H9 (cell line): Measurements from ENCODE around the gene POU2AF1. TPM values are rescaled to one million over a fixed set of nuclear protein-coding genes. Genes with fewer than 3 reads are reported as not detected.

Source experiments
- DNase-seq: peaks from one replicate; pipeline ENCODE4 v3.0.0-alpha.2; 2017
- H2AFZ ChIP-seq: one replicate; pipeline ENCODE4 v1.6.1; 2013; ENCODE audit warnings: mild to moderate bottlenecking, low read length, control low read depth, moderate library complexity
- H2AK5ac ChIP-seq: 2 replicates; pipeline ENCODE4 v1.6.1; 2013; ENCODE audit warnings: low read length, control low read depth, mixed read lengths; ENCODE audit not compliant: insufficient read length
- H2BK120ac ChIP-seq: one replicate; pipeline ENCODE4 v1.6.1; 2013; ENCODE audit warnings: low read depth, mild to moderate bottlenecking, low read length, control low read depth, inconsistent platforms; ENCODE audit not compliant: poor library complexity, severe bottlenecking
- H2BK12ac ChIP-seq: 2 replicates; pipeline ENCODE4 v1.6.1; 2013; ENCODE audit warnings: low read length, control low read depth, mixed read lengths, low read depth; ENCODE audit not compliant: insufficient read length
- H2BK15ac ChIP-seq: 2 replicates; pipeline ENCODE4 v1.6.1; 2013; ENCODE audit warnings: low read depth, low read length, control low read depth
- H2BK20ac ChIP-seq: one replicate; pipeline ENCODE4 v1.6.1; 2013; ENCODE audit warnings: low read depth, mild to moderate bottlenecking, low read length, control low read depth, inconsistent platforms; ENCODE audit not compliant: poor library complexity, severe bottlenecking
- H2BK5ac ChIP-seq: 2 replicates; pipeline ENCODE4 v1.6.1; 2013; ENCODE audit warnings: low read length, control low read depth, mixed read lengths; ENCODE audit not compliant: insufficient read length
- H3K14ac ChIP-seq: 2 replicates; pipeline ENCODE4 v1.6.1; 2013; ENCODE audit warnings: low read length, control low read depth; ENCODE audit not compliant: insufficient read depth
- H3K18ac ChIP-seq: 2 replicates; pipeline ENCODE4 v1.6.1; 2013; ENCODE audit warnings: low read depth, mild to moderate bottlenecking, mixed read lengths, low read length, control low read depth; ENCODE audit not compliant: insufficient read length
- H3K23ac ChIP-seq: 2 replicates; pipeline ENCODE4 v1.6.1; 2013; ENCODE audit warnings: low read length, control low read depth, mixed read lengths, low read depth; ENCODE audit not compliant: insufficient read length
- H3K23me2 ChIP-seq: 2 replicates; pipeline ENCODE4 v1.6.1; 2013; ENCODE audit warnings: low read depth, mild to moderate bottlenecking, mixed read lengths, low read length, control low read depth; ENCODE audit not compliant: insufficient read length, poor library complexity, severe bottlenecking
- H3K27ac ChIP-seq: 2 replicates; pipeline ENCODE4 v1.5.1; 2013; ENCODE audit warnings: low read length, control low read depth, mixed read lengths, low read depth; ENCODE audit not compliant: insufficient read length
- H3K27me3 ChIP-seq: 2 replicates; pipeline ENCODE4 v1.6.1; 2013; ENCODE audit warnings: low read length, control low read depth, inconsistent platforms; ENCODE audit not compliant: insufficient read depth
- H3K4ac ChIP-seq: 2 replicates; pipeline ENCODE4 v1.6.1; 2013; ENCODE audit warnings: low read depth, mild to moderate bottlenecking, control low read depth, inconsistent platforms, low read length, moderate library complexity
- H3K4me1 ChIP-seq: 2 replicates; pipeline ENCODE4 v1.6.1; 2013; ENCODE audit warnings: low read length, control low read depth, inconsistent platforms; ENCODE audit not compliant: insufficient read depth
- H3K4me2 ChIP-seq: 2 replicates; pipeline ENCODE4 v1.6.1; 2013; ENCODE audit warnings: low read length, control low read depth, mixed read lengths; ENCODE audit not compliant: insufficient read length, insufficient read depth
- H3K56ac ChIP-seq: 2 replicates; pipeline ENCODE4 v1.6.1; 2013; ENCODE audit warnings: low read depth, mild to moderate bottlenecking, mixed read lengths, low read length, control low read depth; ENCODE audit not compliant: insufficient read length
- H3K79me1 ChIP-seq: 2 replicates; pipeline ENCODE4 v1.6.1; 2013; ENCODE audit warnings: low read depth, mild to moderate bottlenecking, moderate library complexity, low read length, control low read depth, inconsistent platforms; ENCODE audit not compliant: insufficient read depth, poor library complexity, severe bottlenecking
- H3K79me2 ChIP-seq: 2 replicates; pipeline ENCODE4 v1.6.1; 2013; ENCODE audit warnings: low read length, control low read depth, inconsistent platforms; ENCODE audit not compliant: insufficient read depth
- H3K9ac ChIP-seq: 2 replicates; pipeline ENCODE4 v1.6.1; 2013; ENCODE audit warnings: low read length, control low read depth, mixed read lengths; ENCODE audit not compliant: insufficient read length; ENCODE audit errors: extremely low read depth
- H3K9me3 ChIP-seq: one replicate; pipeline ENCODE4 v1.6.1; 2013; ENCODE audit warnings: low read depth, low read length, inconsistent platforms; ENCODE audit not compliant: control insufficient read depth
- H3T11ph ChIP-seq: one replicate; pipeline ENCODE4 v1.6.1; 2013; ENCODE audit warnings: mild to moderate bottlenecking, low read length, control low read depth, inconsistent platforms
- H4K20me1 ChIP-seq: one replicate; pipeline ENCODE4 v1.6.1; 2013; ENCODE audit not compliant: control insufficient read depth, insufficient read length, insufficient read depth
- H4K5ac ChIP-seq: 2 replicates; pipeline ENCODE4 v1.6.1; 2013; ENCODE audit warnings: low read depth, mild to moderate bottlenecking, mixed read lengths, low read length, control low read depth; ENCODE audit not compliant: insufficient read length
- H4K8ac ChIP-seq: replicated peaks from 2 replicates; pipeline ENCODE4 v1.6.1; 2013; ENCODE audit warnings: low read length, control low read depth, mixed read lengths, low read depth; ENCODE audit not compliant: insufficient read length
- H4K91ac ChIP-seq: 2 replicates; pipeline ENCODE4 v1.6.1; 2013; ENCODE audit warnings: low read depth, mild to moderate bottlenecking, moderate library complexity, mixed read lengths, low read length, control low read depth; ENCODE audit not compliant: insufficient read length
- H3K27ac Mint-ChIP-seq, 3 experiments: 2 replicates in 2 of 3; 3 replicates in 1 of 3; pipeline ENCODE4 v1.8.0; 2020 to 2021; ENCODE audit warnings: mixed read lengths in 3 of 3, mild to moderate bottlenecking in 1 of 3, moderate library complexity in 1 of 3
- H3K27me3 Mint-ChIP-seq: 2 replicates; pipeline ENCODE4 v1.8.0; 2021; ENCODE audit warnings: low read depth, mild to moderate bottlenecking, moderate library complexity, mixed read lengths
- H3K36me3 Mint-ChIP-seq, 3 experiments: 2 replicates in 2 of 3; 3 replicates in 1 of 3; pipeline ENCODE4 v1.8.0; 2020 to 2021; ENCODE audit warnings: low read depth in 3 of 3, mixed read lengths in 3 of 3; ENCODE audit not compliant: insufficient read depth in 1 of 3
- H3K4me1 Mint-ChIP-seq, 2 experiments: 2 replicates each; pipeline ENCODE4 v1.8.0; 2020; ENCODE audit warnings: mixed read lengths in 2 of 2
- H3K4me3 Mint-ChIP-seq, 2 experiments: 2 replicates in 1 of 2; 3 replicates in 1 of 2; pipeline ENCODE4 v1.8.0; 2020 to 2021; ENCODE audit warnings: mild to moderate bottlenecking in 2 of 2, mixed read lengths in 2 of 2, moderate library complexity in 1 of 2
- H3K9me3 Mint-ChIP-seq, 2 experiments: 2 replicates in 1 of 2; 3 replicates in 1 of 2; pipeline ENCODE4 v1.8.0; 2020; ENCODE audit warnings: mild to moderate bottlenecking in 2 of 2, mixed read lengths in 2 of 2, moderate library complexity in 1 of 2
- WGBS: extraction: QIAGEN DNeasy Blood & Tissue Kit; methylation state at CpG from one replicate; pipeline ENCODE4 v1.1.7; 2013; ENCODE audit warnings: missing lambda C conversion rate, low lambda C conversion rate, mixed read lengths; ENCODE audit not compliant: insufficient read length; ENCODE audit errors: extremely low coverage; 5-methylcytosine and 5-hydroxymethylcytosine counted together
- total RNA-seq: library from RNA; stranded (reverse); gene quantifications from 2 replicates; pipeline ENCODE4 v1.2.1, GENCODE V29; 2021
- TF ChIP-seq, protein P1 (sequence below): fragments of 200-600 bp; sonication (generic); conservative IDR thresholded peaks from 3 replicates; pipeline ENCODE4 v1.8.0; 2021; ENCODE audit warnings: antibody characterized with exemption, mild to moderate bottlenecking

POU2AF1 gene
- total RNA-seq, 1 experiment from 2014 or later, result not detected

GRCh38 chr11:111397034-111397433, 18.0 kb upstream of the POU2AF1 start:
- Mint-ChIP-seq H3K36me3 (no peaks in the 10 kb centered on the region), H3K27me3 (no peaks in the 10 kb centered on the region; the same call in none of the 2 replicates), H3K4me3 (no peak overlapping the region), H3K27ac (no peak overlapping the region), H3K4me1 (no peaks in the 10 kb centered on the region), H3K9me3 (no peaks in the 10 kb centered on the region)
- Histone ChIP-seq H2AFZ (no peak overlapping the region), H2AK5ac (no peak overlapping the region), H3K4me2 (no peak overlapping the region), H3K23me2 (no peaks in the 10 kb centered on the region), H4K20me1 (no peaks in the 10 kb centered on the region), H4K5ac (no peak overlapping the region), H2BK20ac (no peak overlapping the region), H2BK5ac (no peak overlapping the region), H3K9ac (no peak overlapping the region), H3K56ac (no peak overlapping the region), H3K23ac (no peak overlapping the region), H3K18ac (no peak overlapping the region), H3K4me1 (no peaks in the 10 kb centered on the region), H3K27me3 (no peaks in the 10 kb centered on the region), H4K8ac (no peak overlapping the region), H2BK12ac (no peak overlapping the region), H2BK120ac (no peak overlapping the region), H2BK15ac (no peak overlapping the region), H4K91ac (no peak overlapping the region), H3K79me1 (no peaks in the 10 kb centered on the region), H3K27ac (no peak overlapping the region), H3K14ac (no peak overlapping the region), H3T11ph (no peak overlapping the region), H3K4ac (no peak overlapping the region), H3K9me3 (no peaks in the 10 kb centered on the region), H3K79me2 (no peaks in the 10 kb centered on the region)
- WGBS, result no CpG with 5 or more reads among the region's 2 CpGs
- DNase-seq, result no peak
- TF ChIP-seq, protein P1, sequence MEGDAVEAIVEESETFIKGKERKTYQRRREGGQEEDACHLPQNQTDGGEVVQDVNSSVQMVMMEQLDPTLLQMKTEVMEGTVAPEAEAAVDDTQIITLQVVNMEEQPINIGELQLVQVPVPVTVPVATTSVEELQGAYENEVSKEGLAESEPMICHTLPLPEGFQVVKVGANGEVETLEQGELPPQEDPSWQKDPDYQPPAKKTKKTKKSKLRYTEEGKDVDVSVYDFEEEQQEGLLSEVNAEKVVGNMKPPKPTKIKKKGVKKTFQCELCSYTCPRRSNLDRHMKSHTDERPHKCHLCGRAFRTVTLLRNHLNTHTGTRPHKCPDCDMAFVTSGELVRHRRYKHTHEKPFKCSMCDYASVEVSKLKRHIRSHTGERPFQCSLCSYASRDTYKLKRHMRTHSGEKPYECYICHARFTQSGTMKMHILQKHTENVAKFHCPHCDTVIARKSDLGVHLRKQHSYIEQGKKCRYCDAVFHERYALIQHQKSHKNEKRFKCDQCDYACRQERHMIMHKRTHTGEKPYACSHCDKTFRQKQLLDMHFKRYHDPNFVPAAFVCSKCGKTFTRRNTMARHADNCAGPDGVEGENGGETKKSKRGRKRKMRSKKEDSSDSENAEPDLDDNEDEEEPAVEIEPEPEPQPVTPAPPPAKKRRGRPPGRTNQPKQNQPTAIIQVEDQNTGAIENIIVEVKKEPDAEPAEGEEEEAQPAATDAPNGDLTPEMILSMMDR, result no peak
